ENCODE measurements around the gene CXXC4.

The CXXC4 gene

DNA sequence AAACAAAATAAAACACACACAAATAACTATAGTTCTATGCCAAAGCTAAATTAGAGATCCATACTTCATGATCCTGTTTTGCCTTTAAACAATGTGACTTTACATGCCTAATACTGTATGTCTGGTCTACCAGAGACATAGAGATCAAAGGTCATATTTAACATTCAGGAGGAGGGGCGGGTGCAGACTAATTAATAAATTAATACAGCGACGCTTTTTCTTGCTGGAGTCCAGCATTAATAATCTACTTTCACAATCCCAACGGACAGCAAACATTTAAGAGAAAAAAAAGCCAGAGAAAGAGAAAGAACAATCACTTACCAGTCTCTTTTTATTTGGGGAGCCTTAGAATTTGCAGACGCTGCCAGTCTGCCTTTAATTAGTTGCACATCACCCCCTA is 509 bp downstream of the CXXC4 start:
- Histone ChIP-seq H3K27me3 (ENCODE audit: control insufficient read depth, insufficient read depth, low read length) (no peaks in the 10 kb centered on the region), H3K4me2 (ENCODE audit: low read length) (peak overlapping the region; percentile 62), H3K9me3 (ENCODE audit: control insufficient read depth, low read length) (no peaks in the 10 kb centered on the region), H3K36me3 (ENCODE audit: control insufficient read depth, insufficient read depth, low read length) (no peaks in the 10 kb centered on the region), H3K27ac (peak overlapping the region; percentile 89), H2AFZ (peak overlapping the region; percentile 75), H3K4me3 (ENCODE audit: low read depth, low read length) (peak overlapping the region; percentile 55), H3K4me1 (peaks cover 3% of the 10 kb centered on the region), H3K9ac (no peak overlapping the region), H3K79me2 (no peaks in the 10 kb centered on the region)
- TF ChIP-seq, protein P1, sequence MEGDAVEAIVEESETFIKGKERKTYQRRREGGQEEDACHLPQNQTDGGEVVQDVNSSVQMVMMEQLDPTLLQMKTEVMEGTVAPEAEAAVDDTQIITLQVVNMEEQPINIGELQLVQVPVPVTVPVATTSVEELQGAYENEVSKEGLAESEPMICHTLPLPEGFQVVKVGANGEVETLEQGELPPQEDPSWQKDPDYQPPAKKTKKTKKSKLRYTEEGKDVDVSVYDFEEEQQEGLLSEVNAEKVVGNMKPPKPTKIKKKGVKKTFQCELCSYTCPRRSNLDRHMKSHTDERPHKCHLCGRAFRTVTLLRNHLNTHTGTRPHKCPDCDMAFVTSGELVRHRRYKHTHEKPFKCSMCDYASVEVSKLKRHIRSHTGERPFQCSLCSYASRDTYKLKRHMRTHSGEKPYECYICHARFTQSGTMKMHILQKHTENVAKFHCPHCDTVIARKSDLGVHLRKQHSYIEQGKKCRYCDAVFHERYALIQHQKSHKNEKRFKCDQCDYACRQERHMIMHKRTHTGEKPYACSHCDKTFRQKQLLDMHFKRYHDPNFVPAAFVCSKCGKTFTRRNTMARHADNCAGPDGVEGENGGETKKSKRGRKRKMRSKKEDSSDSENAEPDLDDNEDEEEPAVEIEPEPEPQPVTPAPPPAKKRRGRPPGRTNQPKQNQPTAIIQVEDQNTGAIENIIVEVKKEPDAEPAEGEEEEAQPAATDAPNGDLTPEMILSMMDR (IDR thresholded peaks at IDR 0.05) = no peak

DNA sequence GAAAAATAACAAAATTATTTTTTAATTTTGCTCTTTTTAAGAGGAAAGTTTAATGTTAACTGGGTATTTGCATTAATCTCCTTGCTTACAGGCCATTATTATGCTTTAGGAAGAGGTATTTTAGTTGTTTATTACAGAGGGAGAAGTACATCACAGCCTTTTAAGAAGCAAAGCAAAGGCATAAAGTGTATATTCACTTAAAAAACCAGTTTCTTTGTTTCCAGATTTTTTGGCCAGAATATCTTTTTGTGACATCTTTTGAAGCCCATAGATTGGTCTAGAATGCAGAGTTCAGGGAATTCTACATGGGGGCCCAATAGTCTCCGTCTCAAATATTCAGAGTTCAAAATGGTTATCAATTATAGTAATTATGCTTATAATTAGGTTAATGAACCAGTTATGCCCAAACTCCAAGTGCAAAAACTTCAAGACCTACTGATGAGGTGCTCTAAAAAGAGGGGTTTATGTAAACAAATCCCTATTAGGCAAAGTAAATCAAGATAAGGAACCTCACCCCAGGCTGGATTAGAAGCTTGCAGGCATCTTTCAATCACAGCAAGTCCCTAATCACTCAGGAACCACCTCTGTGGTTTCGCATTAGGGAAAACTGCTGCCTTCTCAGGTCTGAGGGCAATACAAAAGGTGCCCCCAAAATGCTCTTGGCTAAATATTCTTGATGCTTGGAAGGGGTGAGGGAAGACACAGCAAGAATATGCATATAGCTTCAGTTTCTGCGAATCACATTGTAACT is 1.4 kb downstream of the CXXC4 start:
- Histone ChIP-seq H3K9ac (no peak overlapping the region), H3K4me2 (ENCODE audit: low read length) (no peak overlapping the region), H3K9me3 (ENCODE audit: control insufficient read depth, low read length) (no peaks in the 10 kb centered on the region), H3K79me2 (no peaks in the 10 kb centered on the region), H3K36me3 (ENCODE audit: control insufficient read depth, insufficient read depth, low read length) (no peaks in the 10 kb centered on the region), H3K27ac (peak overlapping the region; percentile 89), H3K4me1 (peaks cover 3% of the 10 kb centered on the region), H3K27me3 (ENCODE audit: control insufficient read depth, insufficient read depth, low read length) (no peaks in the 10 kb centered on the region), H3K4me3 (ENCODE audit: low read depth, low read length) (no peak overlapping the region), H2AFZ (no peak overlapping the region)
- TF ChIP-seq, protein P1 (IDR thresholded peaks at IDR 0.05) = no peak

DNA sequence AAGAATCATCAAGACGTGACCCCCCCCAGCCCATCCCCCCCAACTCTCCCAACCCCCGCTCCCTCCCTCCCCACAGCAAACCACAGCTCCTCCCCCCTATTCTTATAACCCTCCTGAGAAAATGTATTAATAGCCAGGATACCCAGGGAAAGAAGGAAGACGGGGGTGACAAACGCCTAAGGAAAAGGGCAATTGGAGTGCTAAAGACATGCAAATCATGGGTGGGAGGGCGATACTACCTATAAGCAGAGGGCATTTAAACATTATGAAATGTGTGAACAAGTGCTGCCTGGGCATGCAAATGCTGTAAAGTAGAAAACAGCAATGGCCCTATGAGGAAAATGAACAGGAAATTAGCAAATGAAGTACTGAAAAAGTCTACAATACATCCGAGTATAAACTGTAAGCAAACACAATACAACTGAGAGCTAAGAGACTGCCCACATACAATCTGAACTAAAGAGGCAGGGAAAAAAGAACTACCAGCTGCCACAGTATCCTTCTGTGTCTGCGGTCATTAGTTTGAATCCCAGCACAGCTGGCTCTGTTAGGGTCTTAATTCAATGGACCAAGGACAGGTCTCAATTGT is 2.4 kb downstream of the CXXC4 start:
- no peaks in the 10 kb centered on the region for H3K27me3 ChIP-seq (ENCODE audit: control insufficient read depth, insufficient read depth, low read length)
- peak overlapping the region; percentile 87 for H3K4me2 ChIP-seq (ENCODE audit: low read length)
- H2AFZ ChIP-seq = peak overlapping the region; percentile 48
- no peak overlapping the region for H3K9ac ChIP-seq
- TF ChIP-seq, protein P1 (IDR thresholded peaks at IDR 0.05) = no peak
- no peaks in the 10 kb centered on the region for H3K79me2 ChIP-seq
- H3K36me3 ChIP-seq (ENCODE audit: control insufficient read depth, insufficient read depth, low read length) = no peaks in the 10 kb centered on the region
- H3K9me3 ChIP-seq (ENCODE audit: control insufficient read depth, low read length) = no peaks in the 10 kb centered on the region
- peaks cover 3% of the 10 kb centered on the region for H3K4me1 ChIP-seq
- H3K27ac ChIP-seq = peak overlapping the region; percentile 89
- peak overlapping the region; percentile 27 for H3K4me3 ChIP-seq (ENCODE audit: low read depth, low read length)

DNA sequence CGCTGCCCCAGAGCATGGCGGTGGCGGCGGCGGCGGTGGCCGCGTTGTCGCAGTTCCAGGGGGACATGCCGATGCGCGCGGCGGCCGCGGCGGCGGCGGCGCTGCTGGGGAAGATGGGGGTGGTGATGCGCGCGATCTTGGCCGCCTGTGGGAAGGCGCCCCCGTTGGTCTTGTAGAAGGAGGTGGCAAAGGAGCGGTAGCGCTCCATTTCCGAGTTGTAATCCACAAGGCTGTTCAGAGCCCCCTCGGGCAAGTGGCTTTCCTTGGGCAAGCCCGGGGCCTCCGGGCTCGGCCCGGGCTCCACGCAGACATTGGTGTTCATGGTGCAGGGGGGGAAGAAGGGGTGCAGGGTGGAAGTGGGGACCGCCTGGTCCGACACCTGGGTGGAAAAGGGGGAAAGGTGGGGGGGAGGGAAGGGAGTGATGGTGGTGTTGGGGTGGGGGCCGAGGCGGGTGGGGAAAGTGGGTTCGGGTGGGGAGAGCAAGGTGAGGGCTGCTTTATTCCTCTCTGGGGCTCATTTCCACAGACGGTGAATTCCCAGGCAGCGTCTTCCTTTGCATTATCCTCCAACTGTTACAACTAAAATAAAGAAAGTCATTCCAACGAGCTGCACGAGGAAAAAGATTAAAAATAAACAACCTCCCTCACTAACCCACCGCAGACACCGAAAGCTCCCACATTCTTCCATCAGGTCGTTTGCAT is 3.1 kb downstream of the CXXC4 start:
- Histone ChIP-seq H3K9ac (no peak overlapping the region), H2AFZ (peak overlapping the region; percentile 87), H3K27me3 (ENCODE audit: control insufficient read depth, insufficient read depth, low read length) (no peaks in the 10 kb centered on the region), H3K36me3 (ENCODE audit: control insufficient read depth, insufficient read depth, low read length) (no peaks in the 10 kb centered on the region), H3K27ac (peak overlapping the region; percentile 89), H3K4me1 (peaks cover 3% of the 10 kb centered on the region), H3K4me3 (ENCODE audit: low read depth, low read length) (peak overlapping the region; percentile 60), H3K79me2 (no peaks in the 10 kb centered on the region), H3K4me2 (ENCODE audit: low read length) (peak overlapping the region; percentile 87), H3K9me3 (ENCODE audit: control insufficient read depth, low read length) (no peaks in the 10 kb centered on the region)
- TF ChIP-seq, protein P1 (IDR thresholded peaks at IDR 0.05) = no peak

Data from parathyroid adenoma (tissue), 2 donors.